AG04449 (cell line): ENCODE data around the gene SLC16A11.
"Not testable (repeated sequence)": the region's sequence is repeated elsewhere in the genome, so short reads cannot be mapped to it uniquely, and the experiment has no call there.

Experiments used
- CTCF ChIA-PET: fragments of 350-600 bp; formaldehyde crosslinking; extraction: SDS; loops from one replicate; lab custom pipeline; 2021; ENCODE audit warnings: antibody characterized with exemption; lab: Yijun Ruan, JAX
- POLR2A ChIA-PET: fragments of 400-600, 350-600 bp; formaldehyde crosslinking; extraction: SDS; loops from one replicate; lab custom pipeline; 2020; ENCODE audit warnings: antibody characterized with exemption, inconsistent platforms; lab: Yijun Ruan, JAX
- DNase-seq: peaks from one replicate; pipeline ENCODE4 v3.0.0-alpha.2; 2010; ENCODE audit warnings: low read depth, low spot score
- H3K4me3 ChIP-seq: 2 replicates; pipeline ENCODE4 v1.5.1; 2011; ENCODE audit warnings: low read depth, mild to moderate bottlenecking, control low read depth, low read length
- TF ChIP-seq, protein P1 (sequence below): IDR thresholded peaks from one replicate; pipeline ENCODE4 v1.5.1; 2011; ENCODE audit warnings: mild to moderate bottlenecking, moderate library complexity, low read length, control low read depth, inconsistent platforms; ENCODE audit not compliant: insufficient read depth; ENCODE audit errors: missing control alignments

The SLC16A11 gene, protein sequence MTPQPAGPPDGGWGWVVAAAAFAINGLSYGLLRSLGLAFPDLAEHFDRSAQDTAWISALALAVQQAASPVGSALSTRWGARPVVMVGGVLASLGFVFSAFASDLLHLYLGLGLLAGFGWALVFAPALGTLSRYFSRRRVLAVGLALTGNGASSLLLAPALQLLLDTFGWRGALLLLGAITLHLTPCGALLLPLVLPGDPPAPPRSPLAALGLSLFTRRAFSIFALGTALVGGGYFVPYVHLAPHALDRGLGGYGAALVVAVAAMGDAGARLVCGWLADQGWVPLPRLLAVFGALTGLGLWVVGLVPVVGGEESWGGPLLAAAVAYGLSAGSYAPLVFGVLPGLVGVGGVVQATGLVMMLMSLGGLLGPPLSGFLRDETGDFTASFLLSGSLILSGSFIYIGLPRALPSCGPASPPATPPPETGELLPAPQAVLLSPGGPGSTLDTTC

DNA sequence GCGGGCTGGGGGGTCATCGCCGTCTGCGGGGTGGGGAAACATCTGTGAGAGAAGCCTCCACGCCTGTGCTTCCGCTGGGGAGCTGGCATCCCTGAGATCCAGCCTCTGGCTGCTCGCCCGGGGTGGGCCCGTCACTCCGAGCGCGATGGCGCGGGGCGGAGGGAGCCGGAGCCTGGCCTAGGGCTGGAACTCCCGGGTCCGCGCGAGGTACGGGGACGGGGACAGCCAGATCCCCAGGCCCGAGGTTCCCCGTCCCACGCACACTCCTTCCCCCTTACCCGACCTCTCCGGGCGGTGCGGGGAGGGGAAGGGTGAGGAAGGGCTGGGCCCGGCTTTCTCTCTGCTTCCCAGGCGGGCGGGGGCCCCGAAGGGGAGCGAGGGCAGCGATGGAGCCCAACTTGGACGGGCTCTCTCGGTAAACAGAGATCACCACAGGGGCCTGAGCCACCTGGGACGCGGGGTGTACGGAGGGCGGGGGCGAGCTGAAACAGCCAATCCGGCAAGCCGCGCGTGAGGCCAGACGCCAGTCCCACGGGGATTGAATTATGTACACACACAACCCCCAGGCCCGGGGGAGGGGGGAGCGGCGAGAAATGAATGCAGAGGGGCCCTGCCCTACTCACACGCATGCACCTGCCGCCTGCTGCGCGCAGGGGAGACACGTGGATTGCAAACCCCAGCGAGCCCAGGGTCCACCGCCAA is at the start of gene SLC16A11:
Gene SLC16A11 (minus strand): TSS at position 596 of the 702 bp plus-strand sequence. CDS start 579 bp downstream, at position 17.
- CTCF ChIA-PET = interaction anchor here (0.6 to 12.6 kb wide), 6 partner anchors 8 to 300 kb away, joined by 3 to 465 read pairs (median 52); partner anchors contain the start of gene ASGR1
- POLR2A ChIA-PET = no interaction called here
- no peak for DNase-seq
- peak within 1 kb of the TSS; percentile 46 for H3K4me3 ChIP-seq
- TF ChIP-seq, protein P1, sequence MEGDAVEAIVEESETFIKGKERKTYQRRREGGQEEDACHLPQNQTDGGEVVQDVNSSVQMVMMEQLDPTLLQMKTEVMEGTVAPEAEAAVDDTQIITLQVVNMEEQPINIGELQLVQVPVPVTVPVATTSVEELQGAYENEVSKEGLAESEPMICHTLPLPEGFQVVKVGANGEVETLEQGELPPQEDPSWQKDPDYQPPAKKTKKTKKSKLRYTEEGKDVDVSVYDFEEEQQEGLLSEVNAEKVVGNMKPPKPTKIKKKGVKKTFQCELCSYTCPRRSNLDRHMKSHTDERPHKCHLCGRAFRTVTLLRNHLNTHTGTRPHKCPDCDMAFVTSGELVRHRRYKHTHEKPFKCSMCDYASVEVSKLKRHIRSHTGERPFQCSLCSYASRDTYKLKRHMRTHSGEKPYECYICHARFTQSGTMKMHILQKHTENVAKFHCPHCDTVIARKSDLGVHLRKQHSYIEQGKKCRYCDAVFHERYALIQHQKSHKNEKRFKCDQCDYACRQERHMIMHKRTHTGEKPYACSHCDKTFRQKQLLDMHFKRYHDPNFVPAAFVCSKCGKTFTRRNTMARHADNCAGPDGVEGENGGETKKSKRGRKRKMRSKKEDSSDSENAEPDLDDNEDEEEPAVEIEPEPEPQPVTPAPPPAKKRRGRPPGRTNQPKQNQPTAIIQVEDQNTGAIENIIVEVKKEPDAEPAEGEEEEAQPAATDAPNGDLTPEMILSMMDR = no peak

DNA sequence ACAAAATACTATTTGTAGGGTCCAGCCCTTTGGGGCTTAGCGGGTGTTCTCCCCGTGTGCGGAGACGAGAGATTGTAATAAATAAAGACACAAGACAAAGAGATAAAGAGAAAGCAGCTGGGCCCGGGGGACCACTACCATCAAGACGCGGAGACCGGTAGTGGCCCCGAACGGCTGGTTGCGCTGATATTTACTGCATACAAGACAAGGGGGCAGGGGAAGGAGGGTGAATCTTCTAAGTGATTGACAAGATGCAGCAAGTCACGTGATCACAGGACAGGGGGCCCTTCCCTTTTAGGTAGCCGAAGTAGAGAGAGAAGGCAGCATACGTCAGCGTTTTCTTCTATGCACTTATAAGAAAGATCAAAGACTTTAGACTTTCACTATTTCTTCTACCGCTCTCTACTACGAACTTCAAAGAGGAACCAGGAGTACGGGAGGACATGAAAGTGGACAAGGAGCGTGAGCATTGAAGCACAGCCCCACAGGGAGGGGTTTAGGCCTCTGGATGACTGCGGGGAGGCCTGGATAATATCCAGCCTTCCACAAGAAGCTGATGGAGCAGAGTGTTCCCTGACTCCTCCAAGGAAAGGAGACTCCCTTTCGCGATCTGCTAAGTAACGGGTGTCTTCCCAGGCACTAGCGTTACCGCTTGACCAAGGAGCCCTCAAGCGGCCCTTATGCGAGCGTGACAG is 47.6 kb upstream of the SLC16A11 start:
- H3K4me3 ChIP-seq, CTCF ChIA-PET, DNase-seq, POLR2A ChIA-PET: not testable (repeated sequence)

- POLR2A ChIA-PET, H3K4me3 ChIP-seq, DNase-seq: not testable (repeated sequence)
- CTCF ChIA-PET = interaction anchor here (1.0 kb wide), 1 partner anchor 44 kb away, joined by 4 read pairs; no protein-coding TSS in a partner anchor
Observed at GRCh38 chr17:7089570-7089969, 45.7 kb upstream of the SLC16A11 start.

GRCh38 chr17:7088442-7088841 is 44.5 kb upstream of the SLC16A11 start:
- DNase-seq, H3K4me3 ChIP-seq, POLR2A ChIA-PET, CTCF ChIA-PET: not testable (repeated sequence)

- no peak for DNase-seq
- POLR2A ChIA-PET = no interaction called here
- CTCF ChIA-PET = interaction anchor here (1.5 kb wide), 1 partner anchor 53 kb away, joined by 3 read pairs; no protein-coding TSS in a partner anchor
Observed at GRCh38 chr17:7084088-7084487, 40.2 kb upstream of the SLC16A11 start.

GRCh38 chr17:7083592-7083991 is 39.7 kb upstream of the SLC16A11 start:
- no peak overlapping the region for H3K4me3 ChIP-seq
- ChIA-PET CTCF (interaction anchor here (1.5 kb wide), 1 partner anchor 53 kb away, joined by 3 read pairs; no protein-coding TSS in a partner anchor), POLR2A (no interaction called here)
- no peak for DNase-seq
- TF ChIP-seq, protein P1 = no peak

More at GRCh38 chr17:7084088-7084487, 40.2 kb upstream of the SLC16A11 start:
- TF ChIP-seq, protein P1 = no peak
- no peak overlapping the region for H3K4me3 ChIP-seq

DNA sequence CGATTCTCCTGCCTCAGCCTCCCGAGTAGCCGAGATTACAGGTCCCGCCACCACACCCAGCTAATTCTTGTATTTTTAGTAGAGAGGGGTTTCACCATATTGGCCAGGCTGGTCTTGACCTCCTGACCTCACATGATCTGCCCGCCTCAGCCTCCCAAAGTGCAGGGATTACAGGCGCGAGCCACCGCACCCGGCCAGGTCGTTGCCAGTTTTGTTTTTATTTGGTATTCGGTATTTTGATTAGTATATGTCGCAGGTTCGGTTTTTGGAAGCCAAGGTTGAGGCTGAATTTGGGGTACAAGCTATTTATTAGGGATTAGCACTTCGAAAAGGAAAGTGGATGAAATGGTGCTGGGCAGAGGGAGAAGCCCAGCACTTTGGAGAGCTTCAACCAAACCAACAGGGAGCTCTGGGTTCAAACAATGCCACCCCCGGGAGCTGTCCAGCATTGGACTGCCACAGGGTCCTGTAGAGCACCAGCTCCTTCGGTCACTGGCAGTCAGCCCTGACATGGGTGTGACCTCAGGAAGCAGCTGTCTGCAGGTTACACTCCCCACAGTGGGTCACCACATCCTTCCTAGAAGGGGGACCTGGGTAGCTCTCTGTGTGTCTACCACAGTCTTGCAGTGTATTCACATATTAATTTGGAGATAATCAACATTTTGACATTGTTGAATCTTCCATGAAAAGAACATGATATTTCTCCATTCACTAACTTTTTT is 37.6 kb upstream of the SLC16A11 start:
- no peak for DNase-seq
- POLR2A ChIA-PET = no interaction called here
- no peak overlapping the region for H3K4me3 ChIP-seq
- TF ChIP-seq, protein P1 = no peak
- CTCF ChIA-PET = interaction anchor here (0.6 to 1.2 kb wide), 4 partner anchors 11 to 118 kb away, joined by 3 to 4 read pairs (median 4); no protein-coding TSS in a partner anchor
